ENCODE results near the gene SLC35A3.
"Not testable (repeated sequence)": the region's sequence is repeated elsewhere in the genome, so short reads cannot be mapped to it uniquely, and the experiment has no call there.

Gene SLC35A3

DNA sequence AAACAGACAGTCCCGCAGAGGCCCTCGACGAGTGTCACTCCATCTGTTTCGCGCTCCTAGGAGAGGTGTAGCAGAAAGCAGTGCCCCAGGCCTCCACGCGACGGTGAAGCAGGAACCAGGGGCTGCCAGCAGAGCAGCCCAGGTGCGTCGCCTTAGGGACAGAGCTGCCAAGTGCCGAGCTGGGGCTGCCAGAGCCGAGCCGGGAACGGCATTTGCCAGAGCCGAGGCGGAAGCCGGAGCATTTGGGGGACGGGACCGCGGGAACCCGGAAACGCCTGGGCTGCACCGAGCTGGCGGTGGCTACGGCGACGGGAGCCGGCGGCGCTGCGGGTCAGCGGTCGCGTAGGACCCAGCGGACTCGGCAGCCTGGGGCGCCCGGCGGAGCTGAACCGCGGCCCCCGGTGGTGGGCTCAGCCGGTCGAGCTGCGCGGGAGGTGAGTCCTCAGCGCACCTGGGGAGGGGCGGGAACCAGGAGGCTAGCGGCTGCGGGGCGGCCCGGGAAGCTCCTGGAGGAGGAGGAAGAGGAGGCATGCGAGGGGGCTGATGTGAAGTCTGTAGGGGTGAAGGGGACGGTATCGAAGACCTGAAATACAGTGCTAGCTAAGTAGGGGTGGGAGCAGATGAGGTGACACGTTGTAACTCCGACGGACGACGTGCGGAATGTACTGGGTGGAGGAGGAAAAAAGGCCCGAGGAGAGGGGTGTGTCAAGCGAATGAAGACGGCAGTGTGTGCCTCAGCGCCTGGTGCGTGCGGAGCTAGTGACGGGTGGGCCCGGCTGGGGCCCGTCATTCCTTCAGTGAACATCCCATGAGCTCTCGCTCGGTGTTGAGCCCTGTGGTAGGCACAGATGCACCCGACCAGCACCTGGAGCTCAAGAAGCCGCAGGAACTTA, at the start of gene SLC35A3:
Gene SLC35A3 (plus strand): TSS at position 268 of the 893 bp plus-strand sequence. CDS start 23,559 bp downstream, outside the sequence.
- peak; percentile 49 for DNase-seq (ENCODE audit: low read depth)

DNA sequence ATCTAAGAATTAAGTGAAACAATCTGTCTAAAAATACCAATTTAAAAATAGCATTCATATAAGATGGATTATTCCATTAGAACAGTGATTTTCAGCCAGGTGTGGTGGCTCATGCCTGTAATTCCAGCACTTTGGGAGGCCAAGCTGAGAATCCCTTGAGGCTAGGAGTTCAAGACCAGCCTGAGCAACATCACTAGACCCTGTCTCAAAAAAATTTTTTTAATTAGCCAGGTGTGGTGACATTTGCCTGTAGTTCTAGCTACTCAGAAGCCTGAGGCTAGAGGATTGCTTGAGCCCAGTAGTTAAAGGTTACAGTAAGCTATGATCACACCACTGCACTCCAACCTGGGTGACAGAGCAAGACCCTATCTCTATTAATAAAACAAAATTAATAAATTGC, 35.0 kb upstream of the SLC35A3 start:
- DNase-seq (ENCODE audit: low read depth): no peak

DNA sequence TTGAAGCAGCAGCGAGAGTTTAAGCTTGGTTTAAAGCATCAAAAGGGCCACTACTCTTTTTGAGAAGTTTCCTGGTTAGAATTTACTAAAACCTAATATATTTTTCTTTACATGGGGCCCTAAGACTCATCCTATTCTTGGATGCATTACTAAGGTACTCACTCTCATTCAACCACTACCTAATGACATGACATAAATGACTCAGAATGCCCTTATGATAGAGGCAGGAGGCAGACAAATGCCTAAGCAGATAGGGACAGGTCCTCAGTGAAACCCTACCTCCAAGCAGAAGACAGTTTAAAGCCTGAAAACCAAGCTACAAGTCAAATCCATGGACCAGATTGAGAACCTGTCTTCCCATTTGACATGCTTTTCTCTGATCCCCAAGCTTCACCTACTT, 34.3 kb upstream of the SLC35A3 start:
- no peak for DNase-seq (ENCODE audit: low read depth)

DNA sequence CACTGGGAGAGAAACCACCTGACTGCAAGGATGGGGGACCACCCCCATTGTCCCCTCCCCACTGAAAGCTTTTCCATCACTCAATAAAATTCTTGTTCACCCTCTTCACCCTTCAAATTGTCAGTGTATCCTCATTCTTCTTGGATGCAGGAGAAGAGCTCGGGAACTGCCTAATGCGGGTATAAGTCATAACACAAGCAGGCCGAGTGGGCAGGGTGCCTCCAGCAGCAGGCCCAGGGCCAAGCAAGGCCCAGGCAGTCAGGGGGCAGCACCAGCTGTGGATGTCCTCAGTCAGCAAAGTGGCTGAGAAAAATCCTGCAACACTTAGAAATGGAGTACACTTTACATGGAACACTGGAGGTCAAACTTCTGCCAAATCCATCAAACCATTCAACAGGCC, 33.7 kb upstream of the SLC35A3 start:
- no peak for DNase-seq (ENCODE audit: low read depth)

DNA sequence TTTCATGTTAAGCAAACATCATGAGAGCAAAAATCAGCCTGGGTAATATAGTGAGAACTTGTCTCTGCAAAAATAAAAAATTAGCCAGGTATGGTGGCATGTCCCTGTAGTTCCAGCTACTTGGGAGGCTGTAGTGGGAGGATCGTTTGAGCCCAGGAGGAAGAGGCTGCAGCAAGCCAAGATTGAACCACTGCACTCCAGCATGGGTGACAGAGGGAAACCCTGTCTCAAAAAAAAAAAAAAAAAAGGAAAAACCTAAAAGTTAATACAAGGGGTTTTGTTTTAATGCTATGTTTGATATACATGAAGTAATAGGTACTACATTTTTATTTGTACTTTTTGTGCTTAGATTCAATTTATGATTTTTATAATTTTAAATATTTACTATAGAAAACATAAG, 27.1 kb upstream of the SLC35A3 start:
- no peak for DNase-seq (ENCODE audit: low read depth)

DNA sequence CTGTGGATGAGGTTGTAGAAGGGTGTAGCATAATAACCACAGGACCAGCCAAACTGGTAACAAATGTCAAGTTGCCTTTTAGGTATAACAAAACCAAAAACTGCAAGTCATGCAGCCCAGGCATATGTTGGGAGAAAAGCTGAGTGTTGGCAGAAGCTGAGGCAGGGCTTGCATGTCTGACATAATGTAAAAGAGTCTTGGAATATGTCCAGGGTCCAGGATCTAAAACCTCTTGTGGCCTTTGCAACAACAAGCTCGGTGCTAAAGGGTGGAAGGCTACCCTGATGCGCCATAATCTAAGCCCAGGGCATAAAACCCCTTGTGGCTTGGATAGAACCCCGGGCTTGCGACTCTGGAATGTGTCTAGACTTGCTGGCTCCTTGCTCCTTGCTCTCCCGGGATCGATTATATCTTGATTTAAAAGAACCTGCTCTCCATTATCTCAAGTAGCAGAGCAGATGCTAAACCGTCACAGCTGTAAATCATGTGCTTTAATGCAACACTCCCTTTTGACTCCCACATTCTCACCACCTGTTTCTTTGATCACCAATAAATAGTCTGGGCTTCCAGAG, 26.5 kb upstream of the SLC35A3 start:
- DNase-seq (ENCODE audit: low read depth): no peak

DNA sequence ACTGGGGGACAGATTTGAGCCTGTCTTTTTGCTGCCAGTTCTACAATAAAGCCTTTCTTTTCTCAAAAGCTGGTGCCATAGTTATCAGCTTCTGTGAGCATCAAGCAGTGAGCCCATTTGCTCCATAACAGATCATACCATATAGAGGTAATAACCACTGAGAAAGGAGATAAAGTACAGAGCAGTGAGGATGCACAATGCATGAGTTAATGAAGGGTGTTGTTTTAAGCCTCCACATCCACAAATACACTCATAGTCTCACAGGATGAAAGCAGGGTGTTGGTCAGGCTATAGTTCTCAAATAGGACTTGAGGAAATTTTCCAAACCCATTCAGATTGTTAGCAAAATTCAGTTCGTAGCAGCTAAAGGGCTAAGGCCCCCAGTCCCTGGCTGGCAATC, 25.6 kb upstream of the SLC35A3 start:
- DNase-seq (ENCODE audit: low read depth): no peak

DNA sequence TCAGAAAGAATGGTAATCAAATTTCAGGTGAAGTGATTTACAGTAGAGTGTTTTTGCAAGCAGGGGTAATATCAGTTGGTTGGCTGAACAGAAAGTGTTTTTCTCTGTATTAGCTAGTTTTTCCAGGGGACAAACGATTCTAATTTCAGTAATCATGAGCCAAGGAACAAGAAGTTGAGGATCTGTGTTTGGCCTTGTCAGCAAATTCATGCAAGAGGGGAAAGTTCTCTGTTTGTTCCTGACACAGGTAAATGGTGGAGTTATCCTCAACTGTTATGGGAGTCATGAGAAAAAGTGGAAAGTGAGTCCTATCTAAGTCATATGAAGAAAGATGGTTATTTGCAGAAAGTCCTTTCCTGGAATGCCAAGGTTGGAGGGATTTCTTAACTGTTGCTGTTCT, 24.6 kb upstream of the SLC35A3 start:
- DNase-seq (ENCODE audit: low read depth): no peak

DNA sequence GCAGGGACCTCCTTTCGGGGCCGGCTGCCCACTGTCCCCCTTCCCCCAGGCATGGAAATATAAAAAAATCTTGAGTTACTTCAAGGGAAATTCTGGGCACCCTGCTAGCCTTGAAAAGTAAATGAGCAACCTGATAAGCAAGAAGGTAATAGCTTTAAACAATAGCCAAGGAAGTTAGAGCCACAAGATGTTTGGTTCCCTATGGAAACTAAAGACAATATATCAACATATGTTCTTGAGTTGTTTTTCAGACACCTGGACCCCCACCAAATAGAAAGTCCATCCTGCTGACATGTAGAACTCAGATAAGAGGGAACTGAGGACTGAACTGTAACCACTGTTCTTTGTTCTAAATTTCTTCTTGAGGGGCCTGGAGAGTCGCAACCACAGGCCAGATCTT, 19.3 kb upstream of the SLC35A3 start:
- no peak for DNase-seq (ENCODE audit: low read depth)

DNA sequence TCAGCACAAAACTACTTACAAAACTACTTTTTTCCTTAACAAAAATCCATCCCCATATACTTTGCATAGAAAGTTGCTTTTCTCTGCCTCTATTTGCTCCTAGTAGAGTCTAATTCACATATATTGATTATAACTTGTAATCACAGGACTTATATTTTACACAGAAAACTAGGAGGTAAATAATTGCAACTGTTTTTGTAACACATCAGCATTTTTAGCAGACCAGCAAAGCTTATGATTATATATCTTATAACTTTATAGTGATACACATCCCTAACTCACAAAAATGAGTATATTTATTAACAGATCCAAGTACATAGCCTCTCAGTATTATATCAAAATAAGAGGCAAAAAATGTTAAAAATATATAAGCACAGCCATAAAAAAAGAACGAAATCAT, 17.3 kb upstream of the SLC35A3 start:
- DNase-seq (ENCODE audit: low read depth): no peak

DNA sequence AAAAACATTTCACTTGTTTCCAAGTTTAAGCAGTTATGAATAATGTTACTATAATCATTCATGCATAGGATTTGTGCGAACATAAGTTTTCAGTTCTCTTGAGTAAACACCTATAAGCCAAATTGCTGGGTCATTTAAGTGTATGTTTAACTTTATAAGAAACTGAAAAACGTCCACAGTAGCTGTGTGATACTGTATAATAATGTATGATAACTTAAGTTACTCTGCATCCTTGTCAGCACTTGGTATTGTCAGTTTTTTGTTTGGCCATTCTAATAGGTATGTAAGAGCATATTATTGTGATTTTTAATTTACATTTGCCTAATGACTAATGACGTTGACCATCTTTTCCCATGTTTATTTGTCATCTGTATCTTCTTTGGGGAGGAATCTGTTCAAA, 14.4 kb upstream of the SLC35A3 start:
- DNase-seq (ENCODE audit: low read depth): no peak

DNA sequence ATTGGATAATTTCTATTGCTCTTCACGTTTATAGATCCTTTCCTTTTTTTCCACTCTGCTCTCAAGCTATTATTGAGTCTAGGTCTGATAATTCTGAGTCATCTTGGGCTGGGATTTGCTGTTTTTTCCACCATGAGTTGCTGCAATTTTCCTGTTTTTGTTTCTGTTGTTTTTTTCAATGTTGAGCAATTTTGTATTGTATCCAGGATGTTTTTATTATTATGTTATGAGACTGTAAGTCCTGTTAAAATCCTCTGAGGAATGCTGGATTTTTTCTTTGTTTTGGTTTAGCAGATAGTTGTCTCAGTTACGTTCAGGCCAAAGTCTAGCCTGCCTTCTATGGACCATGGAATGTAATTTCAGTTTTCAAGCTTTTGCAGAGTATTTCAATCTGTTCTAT, 13.0 kb upstream of the SLC35A3 start:
- no peak for DNase-seq (ENCODE audit: low read depth)

DNA sequence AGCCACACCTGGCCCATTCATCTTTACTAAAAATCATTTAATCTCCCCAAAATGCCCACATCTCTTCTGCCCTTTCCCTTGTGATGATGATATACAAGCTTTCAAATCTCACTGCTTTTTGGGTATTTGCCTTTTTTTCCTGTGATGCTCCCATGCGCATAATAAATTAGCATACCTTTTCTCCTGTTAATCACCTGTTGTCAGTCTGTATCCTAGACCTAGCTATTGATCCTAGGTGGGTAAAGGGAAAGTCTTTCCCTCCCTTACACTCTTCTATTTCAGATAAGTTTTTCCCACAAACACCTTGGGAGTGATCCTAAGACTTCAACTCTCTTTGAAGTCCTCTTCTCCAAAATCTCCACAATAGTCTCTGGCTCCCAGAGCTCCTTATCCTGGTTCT, 12.0 kb upstream of the SLC35A3 start:
- DNase-seq (ENCODE audit: low read depth): no peak

DNA sequence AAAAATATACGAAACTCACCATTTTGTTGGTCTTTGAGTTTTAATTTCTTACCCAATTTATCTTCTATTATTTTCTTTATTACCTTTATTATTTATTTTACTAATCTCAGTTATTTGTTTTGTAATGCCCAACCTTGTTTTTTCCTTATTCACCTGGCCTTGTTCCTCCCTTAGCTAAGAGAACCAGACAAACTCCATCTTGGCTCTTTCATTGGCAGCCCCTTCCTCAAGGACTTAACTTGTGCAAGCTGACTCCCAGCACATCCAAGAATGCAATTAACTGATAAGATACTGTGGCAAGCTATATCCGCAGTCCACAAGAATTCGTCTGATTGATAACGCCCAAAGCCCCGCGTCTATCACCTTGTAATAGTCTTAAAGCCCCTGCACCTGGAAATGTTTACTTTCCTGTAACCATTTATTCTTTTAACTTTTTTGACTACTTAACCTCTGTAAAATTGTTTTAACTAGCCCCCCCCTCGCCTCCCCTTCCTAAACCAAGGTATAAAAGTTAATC, 10.5 kb upstream of the SLC35A3 start:
- DNase-seq (ENCODE audit: low read depth): not testable (repeated sequence)

DNA sequence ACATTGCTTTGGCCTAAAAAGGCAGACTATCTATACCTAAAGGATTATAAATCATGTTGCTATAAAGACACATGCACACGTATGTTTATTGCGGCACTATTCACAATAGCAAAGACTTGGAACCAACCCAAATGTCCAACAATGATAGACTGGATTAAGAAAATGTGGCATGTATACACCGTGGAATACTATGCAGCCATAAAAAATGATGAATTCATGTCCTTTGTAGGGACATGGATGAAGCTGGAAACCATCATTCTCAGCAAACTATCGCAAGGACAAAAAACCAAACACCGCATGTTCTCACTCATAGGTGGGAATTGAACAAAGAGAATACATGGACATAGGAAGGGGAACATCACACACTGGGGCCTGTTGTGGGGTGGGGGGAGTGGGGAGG, 9.5 kb upstream of the SLC35A3 start:
- DNase-seq (ENCODE audit: low read depth): not testable (repeated sequence)

DNA sequence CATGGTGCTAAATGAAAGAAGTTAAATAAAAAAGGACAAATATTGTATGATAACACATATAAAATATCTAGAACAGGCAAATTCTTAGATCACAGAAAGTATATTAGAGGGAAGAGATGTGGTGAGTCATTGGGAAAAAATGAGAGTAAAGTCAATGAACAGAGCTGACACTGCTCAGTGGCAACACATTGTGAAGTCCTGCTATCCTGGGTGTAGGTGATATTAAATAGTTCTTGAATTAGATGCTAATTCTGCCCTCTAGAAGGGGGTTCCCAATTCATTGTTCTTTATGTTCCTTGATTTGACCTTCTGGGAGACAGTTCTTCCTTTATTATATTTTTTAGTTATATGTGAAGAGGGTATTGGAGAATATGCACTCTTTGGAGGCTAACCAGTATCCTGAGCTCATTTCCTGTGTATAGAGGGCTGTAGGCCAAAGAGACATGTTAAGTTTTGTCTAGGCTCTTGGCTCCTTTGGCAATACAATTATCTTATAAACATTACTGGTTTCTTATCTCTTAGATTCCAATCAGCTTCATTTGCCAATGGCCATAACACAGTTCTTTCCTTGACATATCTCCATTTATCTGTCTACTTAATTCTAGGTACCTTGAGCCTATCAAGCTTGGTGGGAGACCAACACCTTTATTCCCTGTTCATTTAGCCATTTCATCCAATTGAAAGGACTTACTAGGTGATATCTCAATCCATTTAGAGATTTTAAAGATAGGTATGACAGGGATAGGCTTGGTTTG, 6.6 kb upstream of the SLC35A3 start:
- peak; percentile 46 for DNase-seq (ENCODE audit: low read depth)

DNA sequence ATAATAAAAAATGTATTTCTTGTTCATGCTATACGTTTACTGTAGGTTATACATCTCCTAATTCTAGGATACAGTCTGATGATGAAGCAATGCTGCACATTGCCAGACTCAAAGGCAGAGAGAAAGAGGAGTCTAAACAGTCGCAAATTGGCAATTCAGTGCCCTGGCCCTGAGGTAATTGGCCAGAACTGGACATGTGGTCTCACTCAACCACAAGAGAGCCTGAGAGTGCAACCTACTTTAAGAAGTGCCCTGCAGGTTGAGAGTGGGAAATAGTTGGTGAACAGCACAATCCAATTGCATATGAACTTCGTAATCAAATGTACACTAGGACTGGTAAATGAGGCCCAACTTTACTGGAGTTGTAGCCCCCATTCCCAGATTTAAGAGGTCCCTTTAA, 5.0 kb upstream of the SLC35A3 start:
- no peak for DNase-seq (ENCODE audit: low read depth)

DNA sequence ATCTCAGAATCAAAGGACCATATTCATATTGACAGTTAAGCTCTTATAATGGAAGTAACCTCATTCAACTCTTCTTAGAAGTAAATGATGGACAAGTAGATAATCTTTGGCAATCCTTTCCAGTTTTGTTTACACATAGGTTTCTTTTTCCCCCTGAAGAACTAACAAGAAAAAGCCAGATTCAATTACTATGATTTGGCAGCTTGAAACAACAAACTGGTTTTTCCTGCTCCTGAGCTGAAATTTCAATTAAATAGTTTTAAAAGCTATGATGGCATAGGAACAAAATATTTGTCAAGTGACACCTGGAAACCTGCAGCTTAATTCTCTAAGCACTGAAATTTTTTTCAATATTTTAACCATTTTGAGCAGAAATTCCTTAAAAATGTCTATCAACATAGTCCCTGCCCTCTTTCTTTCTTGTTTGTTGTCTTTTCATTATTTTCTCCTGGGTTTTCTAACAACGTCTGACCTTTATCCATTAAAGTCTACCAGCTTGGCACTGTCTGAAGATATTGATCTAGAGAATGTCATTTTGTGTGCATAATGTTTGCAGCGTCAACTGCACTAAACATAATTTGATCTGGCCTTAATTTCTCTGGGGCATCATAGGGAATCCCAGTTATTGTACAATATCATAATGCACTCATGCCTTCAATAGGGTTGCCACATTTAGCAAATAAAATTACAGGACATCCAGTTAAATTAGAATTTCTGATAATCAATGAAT, 4.0 kb upstream of the SLC35A3 start:
- DNase-seq (ENCODE audit: low read depth): no peak

DNA sequence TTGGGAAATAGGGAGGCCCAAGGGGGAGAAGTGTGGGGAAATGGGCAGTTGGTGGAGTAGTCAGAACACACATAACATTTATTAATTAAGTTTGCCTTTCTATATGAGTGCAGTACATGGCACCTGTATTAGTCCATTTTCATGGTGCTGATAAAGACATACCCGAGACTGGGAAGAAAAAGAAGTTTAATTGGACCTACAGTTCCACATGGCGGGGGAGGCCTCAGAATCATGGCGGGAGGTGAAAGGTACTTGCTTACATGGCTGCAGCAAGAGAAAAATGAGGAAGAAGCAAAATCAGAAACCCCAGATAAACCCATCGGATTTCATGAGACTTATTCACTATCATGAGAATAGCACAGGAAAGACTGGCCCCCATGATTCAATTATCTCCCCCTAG, 1.6 kb upstream of the SLC35A3 start:
- DNase-seq (ENCODE audit: low read depth): no peak

DNA sequence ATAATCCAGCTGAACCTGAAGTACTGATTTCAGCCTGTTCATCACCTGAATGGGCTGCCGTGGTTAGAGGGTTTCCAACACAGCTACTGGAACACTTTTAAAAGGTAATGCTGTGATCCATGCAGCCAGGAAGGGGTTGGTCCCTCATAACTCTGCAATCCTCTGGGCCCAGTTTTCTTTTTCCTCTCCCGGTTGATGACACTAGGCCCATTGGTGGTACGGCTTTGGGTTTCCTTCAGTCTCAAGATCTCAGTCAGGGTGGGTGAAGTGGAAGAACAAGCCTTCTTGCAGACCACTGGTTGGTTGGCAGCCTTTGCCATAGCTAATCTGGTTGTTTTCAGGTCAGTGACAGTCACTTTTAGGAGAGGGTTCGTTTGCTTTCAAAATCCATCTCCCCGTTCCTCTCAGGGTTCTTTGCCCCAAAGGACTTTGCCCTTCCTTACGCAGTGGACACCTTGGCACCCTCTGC, 502 bp upstream of the SLC35A3 start:
- no peak for DNase-seq (ENCODE audit: low read depth)

DNA sequence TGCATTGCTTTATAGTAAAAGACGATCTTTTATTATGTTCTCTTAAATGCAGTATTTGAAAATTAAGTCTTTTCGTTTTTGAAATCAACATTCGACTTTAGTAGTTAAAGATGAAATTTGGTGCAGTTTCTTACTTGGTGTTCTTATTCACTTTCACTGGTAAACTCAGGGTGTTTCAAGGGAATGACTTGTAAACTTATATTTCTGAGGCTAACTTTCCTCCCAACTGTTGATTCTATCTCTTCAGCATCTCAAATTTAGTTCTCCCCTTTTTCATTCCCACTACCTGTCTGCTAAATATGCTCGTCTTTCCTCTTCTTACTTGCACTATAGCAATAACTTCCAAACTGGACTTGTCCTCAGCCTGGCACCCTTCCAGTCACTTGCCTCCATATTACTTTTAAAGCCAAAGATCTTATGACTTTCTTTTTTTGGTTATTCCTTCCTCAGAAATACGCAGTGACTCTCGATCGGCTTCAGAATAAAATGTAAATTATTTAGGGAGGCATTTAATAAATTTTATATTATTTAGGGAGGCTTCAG, 988 bp downstream of the SLC35A3 start:
- peak; percentile 8 for DNase-seq (ENCODE audit: low read depth)

DNA sequence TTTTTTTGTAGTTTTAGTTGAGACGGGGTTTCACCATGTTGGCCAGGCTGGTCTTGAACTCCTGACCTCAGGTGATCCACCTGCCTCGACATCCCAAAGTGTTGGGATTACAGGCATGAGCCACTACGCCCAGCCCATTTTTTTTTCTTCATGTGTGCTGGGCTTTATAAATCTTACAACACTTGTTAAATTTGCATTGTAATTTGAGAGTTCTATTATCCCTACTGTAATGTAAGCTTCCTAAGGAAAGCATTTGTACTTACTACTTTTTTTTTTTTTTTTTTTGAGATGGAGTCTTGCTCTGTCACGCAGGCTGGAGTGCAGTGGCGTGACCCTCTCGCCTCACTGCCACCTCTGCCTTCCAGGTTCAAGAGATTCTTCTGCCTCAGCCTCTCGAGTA, 2.3 kb downstream of the SLC35A3 start:
- not testable (repeated sequence) for DNase-seq (ENCODE audit: low read depth)

Data from HS-5 (cell line).